ENCODE results near the gene FNDC7. TPM values are rescaled to one million over a fixed set of nuclear protein-coding genes. Genes with fewer than 3 reads are reported as not detected.

The FNDC7 gene
- total RNA-seq, 3 donors from 2014 or later, result not detected

DNA sequence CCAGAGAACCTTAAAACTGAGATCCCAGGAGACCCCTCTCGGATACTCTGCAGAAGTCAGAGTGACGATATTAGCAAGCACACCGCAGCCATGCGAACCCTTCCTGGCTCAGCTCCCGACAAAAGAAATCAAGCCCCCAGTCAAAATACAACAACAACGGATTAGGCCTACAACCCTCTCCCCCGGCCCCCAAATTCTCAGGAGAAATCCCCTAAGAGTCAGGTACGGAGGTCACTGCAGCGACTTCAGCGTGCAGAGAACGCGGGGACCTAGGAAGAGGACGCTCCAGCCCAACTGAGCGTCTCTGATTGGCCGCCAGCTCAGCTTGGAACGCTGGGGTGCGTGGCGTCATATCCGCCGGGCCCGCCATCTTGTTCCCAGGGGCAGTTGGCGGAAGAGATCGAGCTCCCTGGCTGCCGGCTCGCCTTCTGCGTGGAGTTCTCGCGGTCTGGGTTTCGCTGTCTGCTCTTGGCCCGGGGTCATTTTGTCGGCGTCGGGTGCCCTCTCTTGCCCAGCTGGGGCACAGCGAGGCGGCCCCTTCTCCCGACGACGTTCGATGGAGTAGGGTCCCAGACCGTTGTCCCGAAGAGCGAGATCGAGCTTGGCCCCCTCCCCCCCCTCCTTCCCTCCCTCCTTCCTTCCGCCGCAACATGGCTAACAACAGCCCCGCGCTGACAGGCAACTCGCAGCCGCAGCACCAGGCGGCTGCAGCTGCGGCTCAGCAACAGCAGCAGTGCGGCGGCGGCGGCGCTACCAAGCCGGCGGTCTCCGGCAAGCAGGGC, 20.6 kb upstream of the FNDC7 start, which contains the start of gene PRPF38B:
Gene PRPF38B (plus strand): TSS at position 369 of the 782 bp plus-strand sequence. CDS start 282 bp downstream, at position 651.
- Histone ChIP-seq H3K9me3 (no peaks in the 10 kb centered on the region), H3K4me3 (peak within 1 kb of the TSS; percentile 75 to 95 (median 92)), H3K27ac (peak within 1 kb of the TSS; percentile 91 to 98), H3K36me3 (no peaks in the 10 kb centered on the region), H3K4me1 (peaks cover 0 to 6% of the 10 kb centered on the region in 2 donors), H3K27me3 (no peaks in the 10 kb centered on the region)
- peak; percentile 95 to 97 for DNase-seq (ENCODE audit: low spot score in 2 of 2)
- intact Hi-C loops (cut with DNase I; ENCODE audit: low total_unique reads), result no loop called here
- TF ChIP-seq, protein P1, sequence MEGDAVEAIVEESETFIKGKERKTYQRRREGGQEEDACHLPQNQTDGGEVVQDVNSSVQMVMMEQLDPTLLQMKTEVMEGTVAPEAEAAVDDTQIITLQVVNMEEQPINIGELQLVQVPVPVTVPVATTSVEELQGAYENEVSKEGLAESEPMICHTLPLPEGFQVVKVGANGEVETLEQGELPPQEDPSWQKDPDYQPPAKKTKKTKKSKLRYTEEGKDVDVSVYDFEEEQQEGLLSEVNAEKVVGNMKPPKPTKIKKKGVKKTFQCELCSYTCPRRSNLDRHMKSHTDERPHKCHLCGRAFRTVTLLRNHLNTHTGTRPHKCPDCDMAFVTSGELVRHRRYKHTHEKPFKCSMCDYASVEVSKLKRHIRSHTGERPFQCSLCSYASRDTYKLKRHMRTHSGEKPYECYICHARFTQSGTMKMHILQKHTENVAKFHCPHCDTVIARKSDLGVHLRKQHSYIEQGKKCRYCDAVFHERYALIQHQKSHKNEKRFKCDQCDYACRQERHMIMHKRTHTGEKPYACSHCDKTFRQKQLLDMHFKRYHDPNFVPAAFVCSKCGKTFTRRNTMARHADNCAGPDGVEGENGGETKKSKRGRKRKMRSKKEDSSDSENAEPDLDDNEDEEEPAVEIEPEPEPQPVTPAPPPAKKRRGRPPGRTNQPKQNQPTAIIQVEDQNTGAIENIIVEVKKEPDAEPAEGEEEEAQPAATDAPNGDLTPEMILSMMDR (IDR thresholded peaks at IDR 0.05), result no peak
- TF ChIP-seq POLR2AphosphoS5 (IDR thresholded peaks at IDR 0.05) (peak; percentile 94 to 99 (median 95)), POLR2A (IDR thresholded peaks at IDR 0.05) (peak; percentile 92)

DNA sequence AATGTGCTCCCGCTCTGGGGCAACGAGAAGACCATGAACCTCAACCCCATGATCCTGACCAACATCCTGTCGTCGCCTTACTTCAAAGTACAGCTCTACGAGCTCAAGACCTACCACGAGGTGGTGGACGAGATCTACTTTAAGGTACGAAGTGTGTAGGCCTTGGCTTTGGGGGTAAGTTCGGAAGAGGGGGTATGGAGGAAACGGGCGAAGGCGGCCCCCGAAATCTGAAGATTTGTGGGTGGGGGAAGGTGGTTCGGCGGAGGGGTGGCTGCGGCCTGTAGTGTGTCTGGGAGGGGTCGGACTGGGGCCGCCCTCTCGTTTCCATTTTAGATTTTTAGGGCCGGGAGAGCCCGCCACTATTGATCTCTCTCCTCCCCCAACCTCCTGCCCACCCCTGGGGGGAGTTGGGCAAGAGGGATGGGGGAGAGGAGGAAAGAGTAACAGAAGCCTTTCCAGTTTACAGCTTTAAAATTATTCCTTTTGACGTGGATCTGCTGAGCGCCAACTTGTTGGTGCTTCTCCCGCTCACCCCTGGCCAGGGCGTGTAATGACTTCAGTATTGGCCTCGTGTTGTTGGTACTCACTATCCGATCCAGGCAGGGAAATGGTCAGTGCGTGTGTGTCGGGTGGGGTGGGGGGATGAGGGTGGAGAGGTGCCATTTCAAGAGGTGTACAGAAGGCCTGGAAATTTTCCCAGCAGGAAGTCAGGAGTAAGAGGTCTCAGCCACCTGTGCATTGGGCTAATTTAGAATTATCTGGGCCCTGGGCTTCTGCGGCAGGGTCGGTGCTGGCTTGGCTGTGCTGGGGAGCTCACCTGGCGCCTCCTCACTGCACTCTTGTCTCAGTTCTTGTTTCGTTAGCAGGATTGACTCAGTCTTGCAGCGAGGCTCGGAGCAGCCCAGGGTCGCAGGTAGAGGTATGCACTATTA, 19.7 kb upstream of the FNDC7 start:
- Histone ChIP-seq H3K27me3 (no peaks in the 10 kb centered on the region), H3K9me3 (no peaks in the 10 kb centered on the region), H3K36me3 (no peaks in the 10 kb centered on the region), H3K4me1 (peaks cover 0 to 6% of the 10 kb centered on the region in 2 donors), H3K4me3 (peak overlapping the region; percentile 75 to 95 (median 92)), H3K27ac (peak overlapping the region; percentile 91 to 98)
- peak; percentile 56 to 65 for DNase-seq (ENCODE audit: low spot score in 2 of 2)
- TF ChIP-seq, protein P1 (IDR thresholded peaks at IDR 0.05), result no peak
- TF ChIP-seq POLR2AphosphoS5 (IDR thresholded peaks at IDR 0.05) (no peak), POLR2A (IDR thresholded peaks at IDR 0.05) (no peak)
- intact Hi-C loops (cut with DNase I; ENCODE audit: low total_unique reads), result no loop called here

DNA sequence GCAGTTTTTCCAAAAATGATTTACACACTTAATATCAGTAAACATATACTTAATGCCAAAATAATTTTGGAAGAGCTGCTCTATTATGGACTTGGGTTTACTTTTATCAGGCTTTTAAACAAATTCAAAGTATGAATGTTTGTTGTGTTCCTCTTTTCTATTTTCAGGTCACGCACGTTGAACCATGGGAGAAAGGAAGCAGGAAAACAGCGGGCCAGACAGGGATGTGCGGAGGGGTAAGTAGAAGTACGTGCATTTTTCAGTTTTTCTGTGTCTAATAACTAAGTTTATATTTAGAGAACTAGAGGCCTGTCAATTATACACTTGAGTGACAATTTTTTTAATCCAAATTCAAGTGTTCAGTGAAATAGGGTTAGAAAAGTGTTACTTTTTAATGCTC, 17.2 kb upstream of the FNDC7 start:
- no peak for DNase-seq (ENCODE audit: low spot score in 2 of 2)
- H3K4me1 ChIP-seq, result peaks cover 0 to 6% of the 10 kb centered on the region in 2 donors
- H3K4me3 ChIP-seq, result no peak overlapping the region
- H3K27ac ChIP-seq, result peak overlapping the region in 1 of 2 donors; percentile 10
- intact Hi-C loops (cut with DNase I; ENCODE audit: low total_unique reads), result no loop called here
- TF ChIP-seq, protein P1 (IDR thresholded peaks at IDR 0.05), result no peak
- TF ChIP-seq POLR2A (IDR thresholded peaks at IDR 0.05), result no peak
- no peak for TF ChIP-seq POLR2AphosphoS5 (IDR thresholded peaks at IDR 0.05)
- H3K36me3 ChIP-seq, result no peaks in the 10 kb centered on the region
- H3K27me3 ChIP-seq, result no peaks in the 10 kb centered on the region
- H3K9me3 ChIP-seq, result no peaks in the 10 kb centered on the region

DNA sequence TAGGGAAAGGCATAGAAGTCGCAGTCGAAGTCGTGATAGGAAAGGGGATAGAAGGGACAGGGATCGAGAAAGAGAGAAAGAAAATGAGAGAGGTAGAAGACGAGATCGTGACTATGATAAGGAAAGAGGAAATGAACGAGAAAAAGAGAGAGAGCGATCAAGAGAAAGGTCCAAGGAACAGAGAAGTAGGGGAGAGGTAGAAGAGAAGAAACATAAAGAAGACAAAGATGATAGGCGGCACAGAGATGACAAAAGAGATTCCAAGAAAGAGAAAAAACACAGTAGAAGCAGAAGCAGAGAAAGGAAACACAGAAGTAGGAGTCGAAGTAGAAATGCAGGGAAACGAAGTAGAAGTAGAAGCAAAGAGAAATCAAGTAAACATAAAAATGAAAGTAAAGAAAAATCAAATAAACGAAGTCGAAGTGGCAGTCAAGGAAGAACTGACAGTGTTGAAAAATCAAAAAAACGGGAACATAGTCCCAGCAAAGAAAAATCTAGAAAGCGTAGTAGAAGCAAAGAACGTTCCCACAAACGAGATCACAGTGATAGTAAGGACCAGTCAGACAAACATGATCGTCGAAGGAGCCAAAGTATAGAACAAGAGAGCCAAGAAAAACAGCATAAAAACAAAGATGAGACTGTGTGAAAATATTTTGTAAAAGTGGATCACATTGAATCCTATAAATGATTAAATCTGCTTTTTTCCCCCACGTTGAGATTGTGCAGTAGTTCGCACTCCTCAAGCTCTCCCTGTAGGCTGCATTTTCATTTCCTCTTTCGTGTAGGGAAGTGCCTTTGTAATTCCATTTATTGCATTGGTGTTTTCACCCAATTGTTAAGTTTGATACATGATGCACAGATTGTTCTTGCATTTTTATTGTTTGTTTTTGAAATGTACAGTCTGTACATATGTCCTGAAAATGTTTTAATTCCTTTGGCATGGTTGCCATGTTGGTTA, 13.1 kb upstream of the FNDC7 start:
- H3K36me3 ChIP-seq, result no peaks in the 10 kb centered on the region
- TF ChIP-seq, protein P1 (IDR thresholded peaks at IDR 0.05), result no peak
- TF ChIP-seq POLR2AphosphoS5 (IDR thresholded peaks at IDR 0.05) (no peak), POLR2A (IDR thresholded peaks at IDR 0.05) (no peak)
- no peak overlapping the region for H3K27ac ChIP-seq

More for the DNA sequence above, 13.1 kb upstream of the FNDC7 start:
- Histone ChIP-seq H3K4me3 (no peak overlapping the region), H3K4me1 (no peaks in the 10 kb centered on the region), H3K27me3 (no peaks in the 10 kb centered on the region), H3K9me3 (no peaks in the 10 kb centered on the region)
- intact Hi-C loops (cut with DNase I; ENCODE audit: low total_unique reads), result no loop called here
- DNase-seq (ENCODE audit: low spot score in 2 of 2), result no peak

Data from breast epithelium (tissue), 4 donors.